Esophagus squamous epithelium (tissue), 5 donors: ENCODE data around the gene MED16. TPM values are rescaled to one million over a fixed set of nuclear protein-coding genes. Genes with fewer than 3 reads are reported as not detected.

Source experiments
- DNase-seq: peaks from one replicate; lab custom pipeline; 2025; lab: John Stamatoyannopoulos, UW
- H3K27ac ChIP-seq, 4 donors: fragments of 200-600 bp; sonication (generic); one replicate each; pipeline ENCODE4 v1.5.1; 2016 to 2019; ENCODE audit warnings: mild to moderate bottlenecking in 1 of 4
- H3K27me3 ChIP-seq, 4 donors: fragments of 200-600 bp; sonication (generic); 1 replicate in 3 of 4; 2 replicates in 1 of 4; pipeline versions ENCODE4 v1.5.1 to v1.6.0; 2017 to 2021; ENCODE audit warnings: antibody characterized with exemption in 1 of 4
- H3K36me3 ChIP-seq, 3 donors: fragments of 200-600 bp; sonication (generic); one replicate each; pipeline ENCODE4 v1.5.1; 2016 to 2019
- H3K4me1 ChIP-seq, 3 donors: fragments of 200-600 bp; sonication (generic); one replicate each; pipeline ENCODE4 v1.5.1; 2017 to 2019
- H3K4me3 ChIP-seq, 4 donors: fragments of 200-600 bp; sonication (generic); 1 replicate in 3 of 4; 2 replicates in 1 of 4; pipeline ENCODE4 v1.5.1; 2016 to 2019; ENCODE audit warnings: mild to moderate bottlenecking in 2 of 4, moderate library complexity in 1 of 4
- H3K9me3 ChIP-seq, 3 donors: fragments of 200-600 bp; sonication (generic); one replicate each; pipeline ENCODE4 v1.5.1; 2016 to 2019
- POLR2A ChIP-seq, 4 donors: fragments of 450-650 bp; IDR thresholded peaks; one replicate each; pipeline ENCODE4 v1.6.1; 2017; ENCODE audit warnings: antibody characterized with exemption in 4 of 4, mild to moderate bottlenecking in 4 of 4, moderate library complexity in 3 of 4
- WGBS, 2 donors: methylation state at CpG; one replicate each; pipeline ENCODE4 v1.1.5; 2018; 5-methylcytosine and 5-hydroxymethylcytosine counted together
- intact Hi-C: fragments of 100-400 bp; cut with DNase I; formaldehyde crosslinking; loops from one replicate; pipeline ENCODE4 v1.15.0; 2022
- total RNA-seq, 4 donors: library from RNA; depleted of rRNA; stranded (reverse); fragments of >200 nt; gene quantifications; one replicate each; pipeline ENCODE4 v1.1.0, GENCODE V29; 2016
- TF ChIP-seq, protein P1 (sequence below), 6 experiments: fragments of 450-650 bp in 4 of 6; fragments of 200-600 bp in 2 of 6; sonication (generic) in 2 of 6; IDR thresholded peaks; one replicate each; pipeline ENCODE4 v1.5.1; 2016 to 2019; ENCODE audit warnings: antibody characterized with exemption in 6 of 6, mild to moderate bottlenecking in 4 of 6, moderate library complexity in 4 of 6
- donor health status: DM: yes; HTN: yes; CAD: no.

Gene MED16
- total RNA-seq, 4 donors from 2014 or later, result 23.7 to 64.9 (median 32.5) TPM

DNA sequence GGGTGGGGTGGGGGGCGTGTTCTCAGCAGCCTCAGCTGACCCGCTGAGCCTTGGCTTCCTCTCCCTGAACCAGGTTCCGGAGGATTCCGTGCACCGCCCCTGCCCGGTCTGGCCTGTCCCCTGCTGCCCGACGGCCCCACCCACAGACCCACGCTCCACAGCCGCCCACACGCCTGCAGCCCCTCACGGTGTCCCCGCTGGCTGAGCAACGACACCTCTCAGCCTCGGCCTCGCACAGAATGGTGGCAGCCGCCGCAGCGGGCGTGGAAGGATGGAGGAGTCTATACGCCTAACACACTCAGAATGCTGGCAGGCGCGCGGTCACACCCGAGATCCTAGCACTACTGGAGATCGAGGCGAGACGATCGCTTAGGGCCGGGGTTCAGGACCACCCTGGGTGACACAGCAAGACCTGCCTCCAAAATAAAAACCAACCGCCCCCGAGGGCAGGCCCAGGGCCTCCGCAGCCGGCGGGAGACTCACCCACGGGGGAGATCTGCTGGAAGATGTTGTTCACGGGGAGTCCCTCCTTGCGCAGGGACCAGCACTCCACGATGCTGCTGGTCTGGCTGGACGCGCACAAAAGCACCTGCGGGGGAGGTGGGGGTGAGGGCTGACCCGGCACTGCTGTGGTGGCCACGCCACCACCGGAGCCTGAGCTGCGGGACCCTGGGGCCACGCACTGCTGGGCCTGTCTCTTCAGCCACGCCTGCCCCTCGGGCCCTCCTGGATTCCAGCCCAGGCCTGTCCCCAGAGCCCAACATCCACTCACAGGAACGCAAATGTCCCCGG is 8.4 kb downstream of the MED16 start:
- Histone ChIP-seq H3K27ac (no peak overlapping the region), H3K4me3 (no peak overlapping the region), H3K4me1 (peaks cover 0 to 10% (median 0%) of the 10 kb centered on the region in 3 donors), H3K9me3 (no peaks in the 10 kb centered on the region), H3K36me3 (peaks cover 38 to 100% (median 50%) of the 10 kb centered on the region in 3 donors), H3K27me3 (no peaks in the 10 kb centered on the region)
- intact Hi-C loops, result no loop called here
- DNase-seq, result no peak
- TF ChIP-seq, protein P1, sequence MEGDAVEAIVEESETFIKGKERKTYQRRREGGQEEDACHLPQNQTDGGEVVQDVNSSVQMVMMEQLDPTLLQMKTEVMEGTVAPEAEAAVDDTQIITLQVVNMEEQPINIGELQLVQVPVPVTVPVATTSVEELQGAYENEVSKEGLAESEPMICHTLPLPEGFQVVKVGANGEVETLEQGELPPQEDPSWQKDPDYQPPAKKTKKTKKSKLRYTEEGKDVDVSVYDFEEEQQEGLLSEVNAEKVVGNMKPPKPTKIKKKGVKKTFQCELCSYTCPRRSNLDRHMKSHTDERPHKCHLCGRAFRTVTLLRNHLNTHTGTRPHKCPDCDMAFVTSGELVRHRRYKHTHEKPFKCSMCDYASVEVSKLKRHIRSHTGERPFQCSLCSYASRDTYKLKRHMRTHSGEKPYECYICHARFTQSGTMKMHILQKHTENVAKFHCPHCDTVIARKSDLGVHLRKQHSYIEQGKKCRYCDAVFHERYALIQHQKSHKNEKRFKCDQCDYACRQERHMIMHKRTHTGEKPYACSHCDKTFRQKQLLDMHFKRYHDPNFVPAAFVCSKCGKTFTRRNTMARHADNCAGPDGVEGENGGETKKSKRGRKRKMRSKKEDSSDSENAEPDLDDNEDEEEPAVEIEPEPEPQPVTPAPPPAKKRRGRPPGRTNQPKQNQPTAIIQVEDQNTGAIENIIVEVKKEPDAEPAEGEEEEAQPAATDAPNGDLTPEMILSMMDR (IDR thresholded peaks at IDR 0.05), result no peak
- no peak for TF ChIP-seq POLR2A (IDR thresholded peaks at IDR 0.05)
- 91% methylated on average over 7 of the region's 51 CpGs; no CpG with 5 or more reads in 1 of the 2 donors for WGBS, 2 donors

DNA sequence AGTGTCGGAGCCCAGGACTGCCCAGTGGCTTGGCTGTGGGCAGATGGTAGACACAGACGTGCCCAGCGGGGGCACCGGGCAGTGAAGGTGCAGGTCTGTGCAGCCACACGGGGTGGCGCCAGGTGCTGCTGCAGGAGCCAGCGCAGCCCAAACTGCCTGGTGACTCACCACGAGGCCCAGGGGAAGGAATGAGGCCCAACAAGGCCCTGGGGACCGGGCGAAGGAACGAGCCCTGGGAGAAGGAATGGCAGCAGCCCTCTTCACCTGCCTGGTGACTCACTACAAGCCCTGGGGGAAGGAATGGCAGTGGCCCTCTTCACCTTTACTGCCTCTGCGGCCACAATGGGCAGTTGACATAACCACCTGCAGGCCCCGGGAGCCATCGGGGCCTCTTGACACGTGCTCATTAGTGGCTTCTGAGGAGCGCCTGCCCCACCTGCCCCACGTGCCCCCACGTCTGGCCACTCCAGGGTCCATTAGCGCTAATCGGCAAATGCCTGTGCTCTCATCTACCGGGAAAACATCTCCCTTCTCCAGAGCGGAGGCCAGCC is 9.3 kb downstream of the MED16 start:
- Histone ChIP-seq H3K4me1 (peaks cover 0 to 10% (median 0%) of the 10 kb centered on the region in 3 donors), H3K4me3 (no peak overlapping the region), H3K27ac (no peak overlapping the region), H3K9me3 (no peaks in the 10 kb centered on the region), H3K36me3 (peaks cover 33 to 100% (median 47%) of the 10 kb centered on the region in 3 donors), H3K27me3 (no peaks in the 10 kb centered on the region)
- 54 to 56% methylated on average over 3 to 10 of the region's 22 CpGs for WGBS, 2 donors
- DNase-seq, result no peak
- intact Hi-C loops, result no loop called here
- TF ChIP-seq, protein P1 (IDR thresholded peaks at IDR 0.05), result peak in 4 of 6 experiments; percentile 11 to 72 (median 40)
- no peak for TF ChIP-seq POLR2A (IDR thresholded peaks at IDR 0.05)

DNA sequence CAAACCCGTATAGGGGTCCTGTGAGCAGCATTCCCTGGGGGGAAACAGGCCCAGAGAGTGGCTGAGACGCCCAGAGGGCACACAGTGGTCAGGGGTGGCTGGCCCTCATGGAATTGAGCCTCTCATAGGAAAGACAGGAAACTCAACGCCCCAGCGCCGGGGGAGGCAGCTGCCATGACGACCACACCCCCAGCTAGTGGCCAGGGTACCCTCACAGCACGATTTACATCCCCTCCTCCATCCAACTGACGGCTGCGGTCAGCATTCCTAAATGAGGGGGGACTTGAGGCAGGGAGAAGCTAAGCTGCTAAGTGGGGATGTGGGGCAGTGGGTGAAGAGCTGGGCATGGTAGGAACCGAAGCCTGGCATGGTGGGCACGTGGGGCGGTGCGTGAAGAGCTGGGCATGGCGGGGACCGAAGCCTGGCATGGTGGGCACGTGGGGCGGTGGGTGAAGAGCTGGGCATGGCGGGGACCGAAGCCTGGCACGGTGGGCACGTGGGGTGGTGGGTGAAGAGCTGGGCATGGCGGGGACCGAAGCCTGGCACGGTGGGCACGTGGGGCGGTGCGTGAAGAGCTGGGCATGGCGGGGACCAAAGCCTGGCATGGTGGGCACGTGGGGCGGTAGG is 10.0 kb downstream of the MED16 start:
- H3K9me3 ChIP-seq, result no peaks in the 10 kb centered on the region
- peaks cover 33 to 92% (median 47%) of the 10 kb centered on the region in 3 donors for H3K36me3 ChIP-seq
- intact Hi-C loops, result no loop called here
- no peak for DNase-seq
- H3K4me3 ChIP-seq, result no peak overlapping the region
- TF ChIP-seq, protein P1 (IDR thresholded peaks at IDR 0.05), result no peak
- no peak for TF ChIP-seq POLR2A (IDR thresholded peaks at IDR 0.05)
- H3K27me3 ChIP-seq, result no peaks in the 10 kb centered on the region
- 90 to 93% methylated on average over 19 to 25 of the region's 30 CpGs for WGBS, 2 donors
- peaks cover 0 to 10% (median 0%) of the 10 kb centered on the region in 3 donors for H3K4me1 ChIP-seq
- no peak overlapping the region for H3K27ac ChIP-seq

DNA sequence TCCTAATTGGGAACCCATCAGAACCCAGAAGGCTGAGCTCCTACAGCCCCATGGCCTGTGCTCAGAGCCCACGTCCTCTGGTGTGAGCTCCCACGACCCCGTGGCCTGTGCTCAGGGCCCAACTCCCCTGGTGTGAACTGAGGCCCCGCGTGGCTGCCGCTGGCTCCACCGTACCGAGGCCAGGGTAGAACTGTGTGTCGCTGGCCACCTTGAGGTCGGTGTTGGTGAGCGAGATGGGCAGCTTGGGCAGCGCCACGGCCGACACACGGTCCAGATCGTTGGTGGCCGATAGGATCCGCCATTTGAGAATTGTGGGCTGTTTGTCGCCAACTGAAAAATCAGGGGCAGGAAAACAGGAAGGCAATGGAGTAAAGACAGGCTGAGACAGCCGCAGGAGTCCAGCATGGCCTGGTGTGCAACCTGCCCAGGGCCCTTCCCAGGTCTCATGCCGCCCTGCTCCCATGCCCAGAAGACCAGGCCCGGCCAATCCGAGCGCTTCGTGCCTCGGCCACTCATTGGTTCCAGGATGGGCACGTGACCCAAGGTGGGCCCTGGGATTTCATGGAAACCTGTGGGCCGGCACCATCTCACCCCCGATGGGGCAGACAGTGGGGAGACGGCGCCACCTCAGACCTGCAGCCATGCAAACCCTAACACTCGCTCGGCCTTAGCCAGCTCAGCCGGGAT is 11.5 kb downstream of the MED16 start:
- 94% methylated on average over 15 of the region's 34 CpGs; no CpG with 5 or more reads in 1 of the 2 donors for WGBS, 2 donors
- Histone ChIP-seq H3K27ac (no peak overlapping the region), H3K4me1 (peaks cover 0 to 10% (median 0%) of the 10 kb centered on the region in 3 donors), H3K9me3 (no peaks in the 10 kb centered on the region), H3K27me3 (no peaks in the 10 kb centered on the region), H3K4me3 (no peak overlapping the region), H3K36me3 (peaks cover 40 to 88% (median 49%) of the 10 kb centered on the region in 3 donors)
- TF ChIP-seq POLR2A (IDR thresholded peaks at IDR 0.05), result no peak
- TF ChIP-seq, protein P1 (IDR thresholded peaks at IDR 0.05), result no peak
- no peak for DNase-seq
- intact Hi-C loops, result no loop called here
